ENCODE data around the gene HNF4A. TPM values are rescaled to one million over a fixed set of nuclear protein-coding genes. Genes with fewer than 3 reads are reported as not detected.

Gene HNF4A
- total RNA-seq, 1 donor from 2014 or later = 0.09 TPM

- no peak overlapping the region for H3K4me3 Mint-ChIP-seq
- no peak overlapping the region for H3K27ac Mint-ChIP-seq
- H3K27me3 Mint-ChIP-seq (ENCODE audit: low read depth) = peaks cover 16% of the 10 kb centered on the region
- no peak for DNase-seq (ENCODE audit: low spot score in 2 of 2, unreplicated experiment in 2 of 2)
- H3K36me3 Mint-ChIP-seq = no peaks in the 10 kb centered on the region
- no peaks in the 10 kb centered on the region for H3K4me1 Mint-ChIP-seq
- no peaks in the 10 kb centered on the region for H3K9me3 Mint-ChIP-seq
- TF ChIP-seq CTCF (IDR thresholded peaks at IDR 0.05; ENCODE audit: unreplicated experiment) = no peak
Observed at GRCh38 chr20:44422083-44422482, 66.6 kb downstream of the HNF4A start.

- Mint-ChIP-seq H3K4me1 (no peaks in the 10 kb centered on the region), H3K9me3 (no peaks in the 10 kb centered on the region), H3K36me3 (no peaks in the 10 kb centered on the region), H3K27me3 (ENCODE audit: low read depth) (peaks cover 19% of the 10 kb centered on the region), H3K27ac (no peak overlapping the region), H3K4me3 (no peak overlapping the region)
- DNase-seq (ENCODE audit: low spot score in 2 of 2, unreplicated experiment in 2 of 2) = no peak
- no peak for TF ChIP-seq CTCF (IDR thresholded peaks at IDR 0.05; ENCODE audit: unreplicated experiment)
Observed at GRCh38 chr20:44423480-44423879, 68.0 kb downstream of the HNF4A start.

GRCh38 chr20:44424039-44424495, 68.6 kb downstream of the HNF4A start:
- Mint-ChIP-seq H3K27me3 (ENCODE audit: low read depth) (peaks cover 21% of the 10 kb centered on the region), H3K4me3 (no peak overlapping the region), H3K9me3 (no peaks in the 10 kb centered on the region), H3K27ac (no peak overlapping the region), H3K4me1 (no peaks in the 10 kb centered on the region), H3K36me3 (no peaks in the 10 kb centered on the region)
- DNase-seq (ENCODE audit: low spot score in 2 of 2, unreplicated experiment in 2 of 2) = no peak
- no peak for TF ChIP-seq CTCF (IDR thresholded peaks at IDR 0.05; ENCODE audit: unreplicated experiment)

GRCh38 chr20:44425923-44426322, 70.4 kb downstream of the HNF4A start:
- no peaks in the 10 kb centered on the region for H3K9me3 Mint-ChIP-seq

GRCh38 chr20:44426879-44427790, 71.6 kb downstream of the HNF4A start:
- DNase-seq (ENCODE audit: low spot score in 2 of 2, unreplicated experiment in 2 of 2) = no peak
- H3K27me3 Mint-ChIP-seq (ENCODE audit: low read depth) = peaks cover 13% of the 10 kb centered on the region
- no peaks in the 10 kb centered on the region for H3K9me3 Mint-ChIP-seq
- no peaks in the 10 kb centered on the region for H3K36me3 Mint-ChIP-seq
- no peak for TF ChIP-seq CTCF (IDR thresholded peaks at IDR 0.05; ENCODE audit: unreplicated experiment)
- H3K4me3 Mint-ChIP-seq = no peak overlapping the region
- no peaks in the 10 kb centered on the region for H3K4me1 Mint-ChIP-seq
- no peak overlapping the region for H3K27ac Mint-ChIP-seq

More at GRCh38 chr20:44425923-44426322, 70.4 kb downstream of the HNF4A start:
- Mint-ChIP-seq H3K27me3 (ENCODE audit: low read depth) (peaks cover 15% of the 10 kb centered on the region), H3K4me1 (no peaks in the 10 kb centered on the region), H3K27ac (no peak overlapping the region), H3K4me3 (no peak overlapping the region), H3K36me3 (no peaks in the 10 kb centered on the region)
- no peak for DNase-seq (ENCODE audit: low spot score in 2 of 2, unreplicated experiment in 2 of 2)
- no peak for TF ChIP-seq CTCF (IDR thresholded peaks at IDR 0.05; ENCODE audit: unreplicated experiment)

Data from mesothelial cell of epicardium (in vitro differentiated cells).